ENCODE data around the gene CRHR1. TPM values are rescaled to one million over a fixed set of nuclear protein-coding genes. Genes with fewer than 3 reads are reported as not detected.
A peak's percentile ranks its signal among the peaks of the same experiment; 100 is the strongest.
"Not testable (repeated sequence)": the region's sequence is repeated elsewhere in the genome, so short reads cannot be mapped to it uniquely, and the experiment has no call there.

Gene CRHR1
- total RNA-seq, 6 experiments from 2014 or later: not detected

DNA sequence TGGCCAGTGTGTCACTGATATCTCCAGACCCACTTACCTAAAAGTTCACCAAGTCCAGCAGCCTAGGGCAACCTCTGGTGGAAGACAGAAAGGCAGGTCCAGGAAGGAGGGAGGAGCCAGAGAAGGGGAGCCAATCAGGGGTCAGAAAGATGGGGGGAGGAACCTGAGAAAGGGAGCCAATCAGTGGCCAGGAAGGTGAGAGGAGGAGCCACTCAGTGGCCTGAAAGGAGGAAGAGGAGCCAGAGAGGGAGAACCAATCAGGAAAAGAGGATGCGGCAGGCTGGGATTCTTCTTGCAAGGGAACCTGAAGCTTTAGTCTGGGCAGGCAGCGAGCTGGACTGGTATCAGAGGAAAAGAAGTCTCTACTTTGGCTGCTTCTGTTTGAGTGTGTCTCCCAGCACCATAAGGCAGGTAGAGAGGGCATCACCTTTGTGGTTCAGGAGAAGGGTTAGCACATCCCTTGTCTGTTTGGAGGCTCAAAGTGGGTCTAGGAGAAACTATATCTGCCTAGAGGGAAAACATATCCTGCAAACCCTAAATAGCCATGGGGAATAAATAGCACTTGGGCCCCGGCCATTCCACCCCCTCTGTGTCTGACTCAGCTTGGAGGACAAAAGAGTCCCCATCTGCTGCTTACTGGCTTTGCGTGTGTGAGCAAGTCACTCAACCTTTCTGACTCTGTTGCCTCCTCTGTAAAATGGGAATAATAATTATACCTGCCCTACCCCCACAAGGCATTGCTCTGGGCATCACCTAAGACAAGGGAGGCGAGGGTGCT, 43.4 kb upstream of the CRHR1 start:
- DNase-seq: no peak
- 69% methylated on average over 4 of the region's 5 CpGs for WGBS (ENCODE audit: insufficient coverage, low coverage, low lambda C conversion rate, missing lambda C conversion rate)
- ATAC-seq: peak in 2 of 4 donors; percentile 39 to 46
- H3K4me3 ChIP-seq: no peak overlapping the region
- intact Hi-C loops (cut with DNase I): loop anchor here in 1 of 2 donors (10.0 kb wide), 1 partner anchor 64 kb away; no protein-coding TSS in a partner anchor
- no peaks in the 10 kb centered on the region for H3K9me3 ChIP-seq
- H3K27me3 ChIP-seq: no peaks in the 10 kb centered on the region
- H3K27ac ChIP-seq: no peak overlapping the region
- no peak for TF ChIP-seq POLR2A (IDR thresholded peaks at IDR 0.05)
- TF ChIP-seq, protein P1, sequence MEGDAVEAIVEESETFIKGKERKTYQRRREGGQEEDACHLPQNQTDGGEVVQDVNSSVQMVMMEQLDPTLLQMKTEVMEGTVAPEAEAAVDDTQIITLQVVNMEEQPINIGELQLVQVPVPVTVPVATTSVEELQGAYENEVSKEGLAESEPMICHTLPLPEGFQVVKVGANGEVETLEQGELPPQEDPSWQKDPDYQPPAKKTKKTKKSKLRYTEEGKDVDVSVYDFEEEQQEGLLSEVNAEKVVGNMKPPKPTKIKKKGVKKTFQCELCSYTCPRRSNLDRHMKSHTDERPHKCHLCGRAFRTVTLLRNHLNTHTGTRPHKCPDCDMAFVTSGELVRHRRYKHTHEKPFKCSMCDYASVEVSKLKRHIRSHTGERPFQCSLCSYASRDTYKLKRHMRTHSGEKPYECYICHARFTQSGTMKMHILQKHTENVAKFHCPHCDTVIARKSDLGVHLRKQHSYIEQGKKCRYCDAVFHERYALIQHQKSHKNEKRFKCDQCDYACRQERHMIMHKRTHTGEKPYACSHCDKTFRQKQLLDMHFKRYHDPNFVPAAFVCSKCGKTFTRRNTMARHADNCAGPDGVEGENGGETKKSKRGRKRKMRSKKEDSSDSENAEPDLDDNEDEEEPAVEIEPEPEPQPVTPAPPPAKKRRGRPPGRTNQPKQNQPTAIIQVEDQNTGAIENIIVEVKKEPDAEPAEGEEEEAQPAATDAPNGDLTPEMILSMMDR (IDR thresholded peaks at IDR 0.05): no peak
- H3K36me3 ChIP-seq: no peaks in the 10 kb centered on the region
- no peaks in the 10 kb centered on the region for H3K4me1 ChIP-seq

DNA sequence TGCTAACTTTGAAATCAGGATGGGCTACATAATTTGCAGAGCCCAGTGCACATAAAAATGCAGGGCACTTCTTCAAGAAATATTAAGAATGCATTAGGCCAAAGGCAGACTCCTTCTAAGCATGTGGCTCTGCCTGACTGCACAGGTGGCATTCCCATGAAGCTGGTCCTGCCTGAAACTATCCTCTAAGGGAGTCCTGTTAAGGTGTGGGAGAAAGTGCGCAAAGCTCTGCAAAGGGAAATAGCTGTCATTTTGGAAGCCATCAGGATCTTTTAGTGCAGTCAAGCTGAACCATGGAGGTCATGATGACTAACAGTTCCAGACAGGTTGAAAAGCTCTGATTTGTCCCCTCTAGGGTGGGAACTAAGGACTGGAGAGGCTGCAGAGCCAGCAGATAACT, 41.9 kb upstream of the CRHR1 start:
- intact Hi-C loops (cut with DNase I): loop anchor here in 1 of 2 donors (10.0 kb wide), 1 partner anchor 63 kb away; no protein-coding TSS in a partner anchor
- ATAC-seq (no peak), DNase-seq (no peak)
- no peaks in the 10 kb centered on the region for H3K4me1 ChIP-seq
- H3K27me3 ChIP-seq: no peaks in the 10 kb centered on the region
- no peak overlapping the region for H3K4me3 ChIP-seq
- no peak overlapping the region for H3K27ac ChIP-seq
- no peaks in the 10 kb centered on the region for H3K36me3 ChIP-seq
- WGBS (ENCODE audit: insufficient coverage, low coverage, low lambda C conversion rate, missing lambda C conversion rate): 100% methylated on average over 1 of the region's 1 CpG
- TF ChIP-seq POLR2A (IDR thresholded peaks at IDR 0.05): no peak
- TF ChIP-seq, protein P1 (IDR thresholded peaks at IDR 0.05): no peak
- H3K9me3 ChIP-seq: no peaks in the 10 kb centered on the region

DNA sequence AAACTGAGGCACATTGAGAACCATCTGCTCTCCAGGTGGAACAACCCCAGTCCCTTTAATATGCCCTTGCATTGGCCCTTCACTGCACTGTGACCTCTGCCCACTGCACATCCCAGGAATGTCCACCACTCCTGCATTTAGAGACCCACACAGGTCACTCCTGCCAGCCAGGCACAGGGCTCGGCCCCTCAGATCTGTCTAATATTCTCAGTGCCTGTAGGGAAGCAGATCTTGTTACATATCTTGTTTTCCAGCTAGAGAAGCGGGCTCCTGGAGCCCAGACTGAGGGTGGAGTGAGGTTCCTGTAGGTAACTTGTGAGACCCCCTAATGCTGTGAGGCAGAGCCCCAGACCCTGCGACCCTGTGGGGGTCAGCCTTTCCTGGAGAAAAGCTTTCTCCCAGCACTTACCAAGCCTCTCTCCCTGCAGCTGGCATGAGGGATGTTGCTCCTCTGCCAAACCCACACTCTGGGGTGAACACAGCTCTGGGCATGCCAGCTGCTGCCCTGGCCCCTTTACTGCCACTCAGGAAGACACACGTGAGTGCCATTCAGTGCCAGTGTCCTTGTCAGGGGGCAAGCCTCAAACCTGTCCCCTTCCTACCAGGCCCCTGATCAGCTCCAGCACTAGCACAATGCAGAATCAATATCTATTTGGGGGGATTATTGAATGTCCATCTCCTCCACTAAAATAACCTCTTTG, 40.3 kb upstream of the CRHR1 start:
- 25% methylated on average over 1 of the region's 4 CpGs for WGBS (ENCODE audit: insufficient coverage, low coverage, low lambda C conversion rate, missing lambda C conversion rate)
- TF ChIP-seq POLR2A (IDR thresholded peaks at IDR 0.05): no peak
- TF ChIP-seq, protein P1 (IDR thresholded peaks at IDR 0.05): no peak
- no peaks in the 10 kb centered on the region for H3K36me3 ChIP-seq
- no peak for ATAC-seq
- DNase-seq: no peak
- no peaks in the 10 kb centered on the region for H3K4me1 ChIP-seq
- no peak overlapping the region for H3K4me3 ChIP-seq
- H3K9me3 ChIP-seq: no peaks in the 10 kb centered on the region
- no peaks in the 10 kb centered on the region for H3K27me3 ChIP-seq
- no peak overlapping the region for H3K27ac ChIP-seq
- intact Hi-C loops (cut with DNase I): loop anchor here in 1 of 2 donors (10.0 kb wide), 1 partner anchor 61 kb away; no protein-coding TSS in a partner anchor

DNA sequence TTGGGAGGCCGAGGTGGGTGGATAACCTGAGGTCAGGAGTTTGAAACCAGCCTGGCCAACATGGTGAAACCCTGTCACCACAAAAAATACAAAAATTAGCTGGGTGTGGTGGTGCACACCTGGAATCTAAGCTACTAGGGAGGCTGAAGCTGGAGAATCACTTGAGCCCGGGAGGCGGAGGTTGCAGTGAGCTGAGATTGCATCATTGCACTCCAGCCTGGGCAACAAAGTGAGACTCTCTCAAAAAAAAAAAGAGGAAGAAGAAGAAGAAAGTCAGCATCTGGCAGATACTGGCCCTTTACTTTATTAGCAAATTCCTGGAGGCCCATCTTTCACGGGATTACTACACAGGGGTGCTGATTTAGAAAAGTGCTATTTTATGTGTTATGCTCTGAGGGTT, 39.3 kb upstream of the CRHR1 start:
- not testable (repeated sequence) for H3K36me3 ChIP-seq, H3K27ac ChIP-seq, H3K4me3 ChIP-seq, H3K9me3 ChIP-seq, ATAC-seq, H3K4me1 ChIP-seq, DNase-seq, H3K27me3 ChIP-seq
- 68% methylated on average over 4 of the region's 4 CpGs for whole genome bisulfite sequencing (ENCODE audit: insufficient coverage, low coverage, low lambda C conversion rate, missing lambda C conversion rate)
- intact Hi-C loops (cut with DNase I): loop anchor here in 1 of 2 donors (10.0 kb wide), 1 partner anchor 60 kb away; no protein-coding TSS in a partner anchor

Measured in right lobe of liver (tissue), 6 donors.